ENCODE results near the gene TSPAN10.

DNA sequence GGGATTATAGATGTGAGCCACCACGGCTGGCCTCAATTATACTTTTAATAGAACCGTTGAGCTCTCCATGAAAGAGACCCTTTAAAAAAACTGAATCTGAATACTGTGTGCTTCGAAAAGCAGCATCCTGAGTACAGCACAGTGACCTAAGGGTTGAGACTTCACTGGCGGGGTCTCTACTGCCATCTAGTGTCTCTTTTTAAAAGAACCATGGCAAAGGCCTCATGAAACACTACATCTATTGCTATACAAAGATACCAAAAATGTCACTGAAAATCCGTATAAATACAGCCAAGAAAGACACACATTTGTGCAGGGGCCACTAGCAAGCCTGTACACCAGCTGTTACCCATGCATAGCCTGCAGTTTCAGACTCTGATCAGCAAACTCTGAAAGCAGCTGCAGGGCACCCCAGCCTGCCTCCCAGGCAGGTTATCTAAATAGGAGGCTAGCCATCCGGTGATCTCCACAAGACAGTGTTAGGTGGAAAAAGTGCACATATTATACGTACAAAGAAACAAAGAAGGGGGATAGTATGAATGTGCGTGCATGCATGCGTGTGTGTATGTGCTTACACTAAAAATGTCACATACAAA, 35.4 kb upstream of the TSPAN10 start:
- TF ChIP-seq REST (IDR thresholded peaks at IDR 0.05; ENCODE audit: insufficient read depth in 1 of 2, low read depth in 2 of 2, low read length in 2 of 2) (no peak), POLR2AphosphoS5 (IDR thresholded peaks at IDR 0.05; ENCODE audit: low read depth, low read length) (no peak), TAF1 (IDR thresholded peaks at IDR 0.05; ENCODE audit: borderline replicate concordance, insufficient read depth, low read length) (no peak)

Data from PFSK-1 (cell line).